ENCODE measurements around the gene SLC2A14.

- no peak for TF ChIP-seq POLR2A (IDR thresholded peaks at IDR 0.05)
- TF ChIP-seq CTCF (IDR thresholded peaks at IDR 0.05) = no peak
Observed at GRCh38 chr12:7884689-7885088, 12.0 kb upstream of the SLC2A14 start.
